A549 (cell line): ENCODE results near the gene NPRL2.

Source experiments
- NR3C1 ChIP-seq: fragments of >200 bp; sonication (Bioruptor Twin); formaldehyde crosslinking; IDR thresholded peaks from 3 replicates; pipeline ENCODE4 v1.6.1; 2017
- POLR2A ChIP-seq: IDR thresholded peaks from 2 replicates; pipeline ENCODE4 v1.6.1; 2012; ENCODE audit warnings: mild to moderate bottlenecking, low read length
- RCOR1 ChIP-seq: fragments of 150-350 bp; IDR thresholded peaks from 2 replicates; pipeline ENCODE4 v1.6.1; 2014; ENCODE audit warnings: antibody characterized with exemption, low read length, low read depth
- ZFP36 ChIP-seq: fragments of 450-650 bp; IDR thresholded peaks from 2 replicates; pipeline ENCODE4 v1.6.1; 2014; ENCODE audit warnings: borderline replicate concordance; ENCODE audit not compliant: partially characterized antibody
- TF ChIP-seq, protein P1 (sequence below): fragments of >200 bp; sonication (Bioruptor Twin); formaldehyde crosslinking; IDR thresholded peaks from 3 replicates; pipeline ENCODE4 v1.5.1; 2016

- no peak for TF ChIP-seq RCOR1
- TF ChIP-seq POLR2A = no peak
- no peak for TF ChIP-seq NR3C1
- no peak for TF ChIP-seq ZFP36
- TF ChIP-seq, protein P1, sequence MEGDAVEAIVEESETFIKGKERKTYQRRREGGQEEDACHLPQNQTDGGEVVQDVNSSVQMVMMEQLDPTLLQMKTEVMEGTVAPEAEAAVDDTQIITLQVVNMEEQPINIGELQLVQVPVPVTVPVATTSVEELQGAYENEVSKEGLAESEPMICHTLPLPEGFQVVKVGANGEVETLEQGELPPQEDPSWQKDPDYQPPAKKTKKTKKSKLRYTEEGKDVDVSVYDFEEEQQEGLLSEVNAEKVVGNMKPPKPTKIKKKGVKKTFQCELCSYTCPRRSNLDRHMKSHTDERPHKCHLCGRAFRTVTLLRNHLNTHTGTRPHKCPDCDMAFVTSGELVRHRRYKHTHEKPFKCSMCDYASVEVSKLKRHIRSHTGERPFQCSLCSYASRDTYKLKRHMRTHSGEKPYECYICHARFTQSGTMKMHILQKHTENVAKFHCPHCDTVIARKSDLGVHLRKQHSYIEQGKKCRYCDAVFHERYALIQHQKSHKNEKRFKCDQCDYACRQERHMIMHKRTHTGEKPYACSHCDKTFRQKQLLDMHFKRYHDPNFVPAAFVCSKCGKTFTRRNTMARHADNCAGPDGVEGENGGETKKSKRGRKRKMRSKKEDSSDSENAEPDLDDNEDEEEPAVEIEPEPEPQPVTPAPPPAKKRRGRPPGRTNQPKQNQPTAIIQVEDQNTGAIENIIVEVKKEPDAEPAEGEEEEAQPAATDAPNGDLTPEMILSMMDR = no peak
Observed at GRCh38 chr3:50390508-50391224, 40.1 kb upstream of the NPRL2 start.
